Stomach (tissue), 4 donors: ENCODE measurements around the gene PSORS1C2.

Experiments
- POLR2A ChIP-seq, 4 donors: fragments of 450-650 bp; IDR thresholded peaks; one replicate each; pipeline ENCODE4 v1.6.1; 2016; ENCODE audit warnings: antibody characterized with exemption in 4 of 4, control low read depth in 2 of 4, mild to moderate bottlenecking in 1 of 4, moderate library complexity in 1 of 4
- POLR2AphosphoS5 ChIP-seq, 3 donors: sonication (generic); formaldehyde crosslinking; IDR thresholded peaks; one replicate each; pipeline ENCODE4 v1.6.1; 2016; ENCODE audit warnings: antibody characterized with exemption in 3 of 3
- TF ChIP-seq, protein P1 (sequence below), 7 experiments: fragments of 450-650 bp in 4 of 7; fragments of 200-600 bp in 3 of 7; sonication (generic) in 3 of 7; IDR thresholded peaks; one replicate each; pipeline ENCODE4 v1.5.1; 2016 to 2019; ENCODE audit warnings: antibody characterized with exemption in 7 of 7, control low read depth in 2 of 7, mild to moderate bottlenecking in 1 of 7

DNA sequence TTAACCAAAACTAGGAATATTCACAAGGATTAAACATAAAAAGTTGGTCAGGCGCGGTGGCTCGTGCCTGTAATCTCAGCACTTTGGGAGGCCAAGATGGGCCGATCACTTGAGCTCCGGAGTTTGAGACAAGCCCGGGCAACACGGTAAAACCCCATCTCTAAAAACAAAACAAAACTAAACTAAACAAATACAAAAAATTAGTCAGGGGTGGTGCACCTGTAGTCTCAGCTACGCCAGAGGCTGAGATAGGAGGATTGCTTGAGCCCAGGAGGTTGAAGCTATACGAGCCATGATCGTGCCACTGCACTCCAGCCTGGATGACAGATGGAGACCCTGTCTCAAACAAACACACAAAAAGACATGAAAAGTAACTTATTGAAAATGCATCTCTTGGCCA is 3.2 kb downstream of the PSORS1C2 start:
- TF ChIP-seq, protein P1, sequence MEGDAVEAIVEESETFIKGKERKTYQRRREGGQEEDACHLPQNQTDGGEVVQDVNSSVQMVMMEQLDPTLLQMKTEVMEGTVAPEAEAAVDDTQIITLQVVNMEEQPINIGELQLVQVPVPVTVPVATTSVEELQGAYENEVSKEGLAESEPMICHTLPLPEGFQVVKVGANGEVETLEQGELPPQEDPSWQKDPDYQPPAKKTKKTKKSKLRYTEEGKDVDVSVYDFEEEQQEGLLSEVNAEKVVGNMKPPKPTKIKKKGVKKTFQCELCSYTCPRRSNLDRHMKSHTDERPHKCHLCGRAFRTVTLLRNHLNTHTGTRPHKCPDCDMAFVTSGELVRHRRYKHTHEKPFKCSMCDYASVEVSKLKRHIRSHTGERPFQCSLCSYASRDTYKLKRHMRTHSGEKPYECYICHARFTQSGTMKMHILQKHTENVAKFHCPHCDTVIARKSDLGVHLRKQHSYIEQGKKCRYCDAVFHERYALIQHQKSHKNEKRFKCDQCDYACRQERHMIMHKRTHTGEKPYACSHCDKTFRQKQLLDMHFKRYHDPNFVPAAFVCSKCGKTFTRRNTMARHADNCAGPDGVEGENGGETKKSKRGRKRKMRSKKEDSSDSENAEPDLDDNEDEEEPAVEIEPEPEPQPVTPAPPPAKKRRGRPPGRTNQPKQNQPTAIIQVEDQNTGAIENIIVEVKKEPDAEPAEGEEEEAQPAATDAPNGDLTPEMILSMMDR (IDR thresholded peaks at IDR 0.05): no peak
- TF ChIP-seq POLR2AphosphoS5 (IDR thresholded peaks at IDR 0.05) (no peak), POLR2A (IDR thresholded peaks at IDR 0.05) (no peak)
